Tibial artery (tissue), 4 donors: ENCODE measurements around the gene GATA3.

Experiments used
- DNase-seq, 2 donors: peaks; one replicate each; pipeline ENCODE4 v3.0.0-alpha.2; 2019
- H3K27ac ChIP-seq, 2 donors: fragments of 200-600 bp; sonication (generic) in 1 of 2; 1 replicate in 1 of 2; 2 replicates in 1 of 2; pipeline ENCODE4 v1.5.1; 2018 to 2019; ENCODE audit warnings: mild to moderate bottlenecking in 1 of 2
- H3K27me3 ChIP-seq, 2 donors: fragments of 200-600 bp; sonication (generic) in 1 of 2; one replicate each; pipeline versions ENCODE4 v1.5.1 to v1.6.0; 2016 to 2019
- H3K36me3 ChIP-seq, 3 donors: fragments of 200-600 bp; sonication (generic) in 2 of 3; one replicate each; pipeline ENCODE4 v1.5.1; 2016 to 2019; ENCODE audit warnings: mild to moderate bottlenecking in 2 of 3
- H3K4me1 ChIP-seq, 4 donors: fragments of 200-600 bp; sonication (generic) in 2 of 4; 1 replicate in 3 of 4; 2 replicates in 1 of 4; pipeline ENCODE4 v1.5.1; 2016 to 2019
- H3K4me3 ChIP-seq, 2 donors: fragments of 200-600 bp; sonication (generic) in 1 of 2; 1 replicate in 1 of 2; 2 replicates in 1 of 2; pipeline ENCODE4 v1.5.1; 2018 to 2019; ENCODE audit warnings: mild to moderate bottlenecking in 2 of 2
- H3K9me3 ChIP-seq, 3 donors: fragments of 200-600 bp; sonication (generic) in 1 of 3; one replicate each; pipeline ENCODE4 v1.5.1; 2016 to 2019
- CTCF ChIP-seq, 2 experiments: fragments of 200-600 bp in 1 of 2; fragments of 450-650 bp in 1 of 2; IDR thresholded peaks; one replicate each; pipeline ENCODE4 v1.5.1; 2017 to 2019; ENCODE audit warnings: antibody characterized with exemption in 2 of 2, mild to moderate bottlenecking in 1 of 2, moderate library complexity in 1 of 2
- intact Hi-C: fragments of 100-400 bp; cut with DNase I; formaldehyde crosslinking; loops from one replicate; pipeline ENCODE4 v1.15.0; 2023; ENCODE audit warnings: low total_unique reads

GATA3 gene

GRCh38 chr10:8063935-8064334 lies 9.4 kb downstream of the GATA3 start:
- Histone ChIP-seq H3K4me1 (no peaks in the 10 kb centered on the region), H3K9me3 (no peaks in the 10 kb centered on the region), H3K27ac (no peak overlapping the region), H3K27me3 (peaks cover 0 to 59% of the 10 kb centered on the region in 2 donors), H3K36me3 (no peaks in the 10 kb centered on the region), H3K4me3 (no peak overlapping the region)
- TF ChIP-seq CTCF (IDR thresholded peaks at IDR 0.05), result no peak
- intact Hi-C loops, result no loop called here
- DNase-seq, result no peak

DNA sequence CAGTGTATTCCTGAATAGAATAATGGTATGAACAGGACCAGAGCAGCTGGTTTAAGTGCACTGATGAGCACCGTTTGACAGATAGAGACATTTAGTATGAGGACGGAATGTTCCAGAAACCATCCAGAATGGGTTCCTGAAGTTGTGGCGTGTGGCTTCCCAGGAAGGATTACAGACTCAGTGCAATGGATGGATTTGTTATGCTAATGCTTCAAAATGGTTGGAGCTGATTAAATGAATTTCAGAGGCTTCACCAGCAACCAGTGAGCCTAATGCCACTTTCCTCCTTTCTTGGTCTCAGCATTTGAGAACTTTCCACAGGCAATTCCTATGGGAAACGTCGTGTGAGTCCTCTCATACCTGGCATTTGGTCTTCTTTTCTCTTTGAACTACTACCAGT lies 9.9 kb downstream of the GATA3 start:
- no peak for DNase-seq
- intact Hi-C loops, result no loop called here
- no peak overlapping the region for H3K27ac ChIP-seq
- H3K4me3 ChIP-seq, result no peak overlapping the region
- H3K27me3 ChIP-seq, result peaks cover 0 to 57% of the 10 kb centered on the region in 2 donors
- no peak for TF ChIP-seq CTCF (IDR thresholded peaks at IDR 0.05)
- no peaks in the 10 kb centered on the region for H3K36me3 ChIP-seq
- H3K4me1 ChIP-seq, result peaks cover 0 to under 1% (median 0%) of the 10 kb centered on the region in 4 donors
- H3K9me3 ChIP-seq, result no peaks in the 10 kb centered on the region

DNA sequence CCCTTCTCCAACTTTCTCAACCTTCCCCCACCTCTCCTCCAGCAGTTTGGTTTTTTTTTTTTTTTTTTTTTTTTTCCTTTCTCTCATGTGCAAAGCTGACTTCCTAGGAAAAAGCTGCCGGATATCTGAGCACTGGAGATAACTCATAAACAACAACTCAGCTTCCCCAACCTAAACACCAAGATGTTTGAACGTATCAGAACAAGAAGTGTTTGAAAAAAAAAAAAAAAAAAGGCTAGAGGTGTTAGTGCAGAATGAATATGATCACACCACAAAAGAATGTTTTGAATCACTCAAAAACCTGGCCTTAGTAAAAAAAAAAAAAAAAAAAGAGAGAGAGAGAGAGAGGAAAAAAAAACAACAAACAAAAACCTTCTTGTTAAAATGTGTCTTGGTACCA lies 11.2 kb downstream of the GATA3 start:
- Histone ChIP-seq H3K27ac (no peak overlapping the region), H3K36me3 (no peaks in the 10 kb centered on the region), H3K9me3 (no peaks in the 10 kb centered on the region), H3K4me1 (peaks cover 0 to 3% (median 0%) of the 10 kb centered on the region in 4 donors), H3K4me3 (no peak overlapping the region), H3K27me3 (peaks cover 0 to 59% of the 10 kb centered on the region in 2 donors)
- TF ChIP-seq CTCF (IDR thresholded peaks at IDR 0.05), result no peak
- intact Hi-C loops, result no loop called here
- no peak for DNase-seq

- no peaks in the 10 kb centered on the region for H3K36me3 ChIP-seq
These were observed 11.6 kb downstream of the GATA3 start for GRCh38 chr10:8066124-8066523.

GRCh38 chr10:8066797-8067196 lies 12.3 kb downstream of the GATA3 start:
- no peak for DNase-seq
- intact Hi-C loops, result no loop called here
- Histone ChIP-seq H3K9me3 (no peaks in the 10 kb centered on the region), H3K36me3 (no peaks in the 10 kb centered on the region), H3K4me3 (no peak overlapping the region), H3K4me1 (peaks cover 0 to 3% (median 0%) of the 10 kb centered on the region in 4 donors), H3K27ac (no peak overlapping the region), H3K27me3 (peaks cover 0 to 57% of the 10 kb centered on the region in 2 donors)
- TF ChIP-seq CTCF (IDR thresholded peaks at IDR 0.05), result no peak

More at GRCh38 chr10:8066124-8066523, 11.6 kb downstream of the GATA3 start:
- Histone ChIP-seq H3K27ac (no peak overlapping the region), H3K9me3 (no peaks in the 10 kb centered on the region), H3K27me3 (peaks cover 0 to 59% of the 10 kb centered on the region in 2 donors), H3K4me3 (no peak overlapping the region), H3K4me1 (peaks cover 0 to 3% (median 0%) of the 10 kb centered on the region in 4 donors)
- DNase-seq, result no peak
- no peak for TF ChIP-seq CTCF (IDR thresholded peaks at IDR 0.05)
- intact Hi-C loops, result no loop called here

DNA sequence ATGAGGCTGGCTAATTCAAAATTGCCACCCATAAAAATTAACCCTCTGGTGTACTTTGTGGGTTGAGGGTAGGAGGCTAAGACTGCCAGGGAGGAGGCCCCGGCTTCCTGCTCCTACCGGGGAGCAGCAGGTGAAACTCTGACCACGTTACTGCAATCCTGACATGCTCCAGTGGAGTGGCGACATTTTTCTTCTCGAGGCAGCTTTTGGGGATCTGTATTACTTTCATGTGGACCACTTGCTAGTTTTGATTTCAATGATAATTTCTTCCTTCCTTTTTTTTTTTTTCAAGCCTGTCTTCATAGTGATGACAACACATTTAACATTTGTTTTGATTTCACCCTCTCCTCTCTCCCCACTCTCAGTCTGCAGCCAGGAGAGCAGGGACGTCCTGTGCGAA lies 14.6 kb downstream of the GATA3 start:
- no peak for DNase-seq
- Histone ChIP-seq H3K27ac (no peak overlapping the region), H3K36me3 (no peaks in the 10 kb centered on the region), H3K4me3 (no peak overlapping the region), H3K9me3 (no peaks in the 10 kb centered on the region), H3K27me3 (peaks cover 0 to 43% of the 10 kb centered on the region in 2 donors), H3K4me1 (peaks cover 0 to 3% (median 0%) of the 10 kb centered on the region in 4 donors)
- intact Hi-C loops, result no loop called here
- no peak for TF ChIP-seq CTCF (IDR thresholded peaks at IDR 0.05)
